ENCODE results near the gene MEGF11. TPM values are rescaled to one million over a fixed set of nuclear protein-coding genes. Genes with fewer than 3 reads are reported as not detected.

Gene MEGF11
- total RNA-seq, 3 donors from 2014 or later, result not detected

- ATAC-seq (no peak), DNase-seq (no peak)
- no peak overlapping the region for H3K4me3 Mint-ChIP-seq
- no peaks in the 10 kb centered on the region for H3K9me3 Mint-ChIP-seq
- H3K4me1 Mint-ChIP-seq (ENCODE audit: low read depth), result peaks cover 7% of the 10 kb centered on the region
- H3K27me3 Mint-ChIP-seq (ENCODE audit: low read depth), result peaks cover 16% of the 10 kb centered on the region
- H3K36me3 Mint-ChIP-seq (ENCODE audit: insufficient read depth), result no peaks in the 10 kb centered on the region
These were observed 142.2 kb downstream of the MEGF11 start for GRCh38 chr15:66111363-66111762.

- H3K4me1 Mint-ChIP-seq (ENCODE audit: low read depth), result peaks cover 4% of the 10 kb centered on the region
- no peaks in the 10 kb centered on the region for H3K36me3 Mint-ChIP-seq (ENCODE audit: insufficient read depth)
- DNase-seq, result no peak
- no peak overlapping the region for H3K4me3 Mint-ChIP-seq
- peaks cover 13% of the 10 kb centered on the region for H3K27me3 Mint-ChIP-seq (ENCODE audit: low read depth)
- H3K9me3 Mint-ChIP-seq, result no peaks in the 10 kb centered on the region
- no peak for ATAC-seq
These were observed 142.7 kb downstream of the MEGF11 start for GRCh38 chr15:66110864-66111263.

- H3K9me3 Mint-ChIP-seq, result no peaks in the 10 kb centered on the region
- H3K4me3 Mint-ChIP-seq, result no peak overlapping the region
- DNase-seq (no peak), ATAC-seq (no peak)
- H3K36me3 Mint-ChIP-seq (ENCODE audit: insufficient read depth), result no peaks in the 10 kb centered on the region
- H3K4me1 Mint-ChIP-seq (ENCODE audit: low read depth), result no peaks in the 10 kb centered on the region
- H3K27me3 Mint-ChIP-seq (ENCODE audit: low read depth), result peaks cover 11% of the 10 kb centered on the region
These were observed 143.7 kb downstream of the MEGF11 start for GRCh38 chr15:66109826-66110225.

- Mint-ChIP-seq H3K36me3 (ENCODE audit: insufficient read depth) (no peaks in the 10 kb centered on the region), H3K4me1 (ENCODE audit: low read depth) (no peaks in the 10 kb centered on the region), H3K27me3 (ENCODE audit: low read depth) (peaks cover 11% of the 10 kb centered on the region), H3K4me3 (no peak overlapping the region), H3K9me3 (no peaks in the 10 kb centered on the region)
- no peak for DNase-seq
- ATAC-seq, result no peak
These were observed 144.9 kb downstream of the MEGF11 start for GRCh38 chr15:66108483-66109265.

- DNase-seq, result no peak
- H3K36me3 Mint-ChIP-seq (ENCODE audit: insufficient read depth), result no peaks in the 10 kb centered on the region
- no peak for ATAC-seq
- H3K27me3 Mint-ChIP-seq (ENCODE audit: low read depth), result peaks cover 11% of the 10 kb centered on the region
- H3K4me3 Mint-ChIP-seq, result no peak overlapping the region
- H3K9me3 Mint-ChIP-seq, result no peaks in the 10 kb centered on the region
- H3K4me1 Mint-ChIP-seq (ENCODE audit: low read depth), result no peaks in the 10 kb centered on the region
These were observed 146.5 kb downstream of the MEGF11 start for GRCh38 chr15:66107070-66107469.

GRCh38 chr15:66105286-66106265 is 148.0 kb downstream of the MEGF11 start:
- Mint-ChIP-seq H3K4me3 (no peak overlapping the region), H3K27me3 (ENCODE audit: low read depth) (peaks cover 11% of the 10 kb centered on the region), H3K4me1 (ENCODE audit: low read depth) (peaks cover 3% of the 10 kb centered on the region), H3K9me3 (no peaks in the 10 kb centered on the region), H3K36me3 (ENCODE audit: insufficient read depth) (no peaks in the 10 kb centered on the region)
- no peak for DNase-seq
- ATAC-seq, result no peak

GRCh38 chr15:66103293-66103590 is 150.3 kb downstream of the MEGF11 start:
- peaks cover 3% of the 10 kb centered on the region for H3K4me1 Mint-ChIP-seq (ENCODE audit: low read depth)
- H3K9me3 Mint-ChIP-seq, result no peaks in the 10 kb centered on the region
- ATAC-seq (no peak), DNase-seq (no peak)
- peaks cover 4% of the 10 kb centered on the region for H3K27me3 Mint-ChIP-seq (ENCODE audit: low read depth)
- no peaks in the 10 kb centered on the region for H3K36me3 Mint-ChIP-seq (ENCODE audit: insufficient read depth)
- H3K4me3 Mint-ChIP-seq, result no peak overlapping the region

- no peak for ATAC-seq
- no peaks in the 10 kb centered on the region for H3K27me3 Mint-ChIP-seq (ENCODE audit: low read depth)
- H3K9me3 Mint-ChIP-seq, result no peaks in the 10 kb centered on the region
- H3K36me3 Mint-ChIP-seq (ENCODE audit: insufficient read depth), result no peaks in the 10 kb centered on the region
- no peak overlapping the region for H3K4me3 Mint-ChIP-seq
- H3K4me1 Mint-ChIP-seq (ENCODE audit: low read depth), result peaks cover 3% of the 10 kb centered on the region
- DNase-seq, result no peak
These were observed 150.8 kb downstream of the MEGF11 start for GRCh38 chr15:66102563-66103292.

GRCh38 chr15:66101715-66102395 is 151.7 kb downstream of the MEGF11 start:
- Mint-ChIP-seq H3K27me3 (ENCODE audit: low read depth) (no peaks in the 10 kb centered on the region), H3K36me3 (ENCODE audit: insufficient read depth) (no peaks in the 10 kb centered on the region), H3K9me3 (no peaks in the 10 kb centered on the region), H3K4me1 (ENCODE audit: low read depth) (peaks cover 3% of the 10 kb centered on the region), H3K4me3 (no peak overlapping the region)
- DNase-seq (no peak), ATAC-seq (no peak)

GRCh38 chr15:66100761-66101160 is 152.8 kb downstream of the MEGF11 start:
- no peaks in the 10 kb centered on the region for H3K9me3 Mint-ChIP-seq

GRCh38 chr15:66099950-66100671 is 153.4 kb downstream of the MEGF11 start:
- no peak for ATAC-seq
- Mint-ChIP-seq H3K4me3 (no peak overlapping the region), H3K36me3 (ENCODE audit: insufficient read depth) (no peaks in the 10 kb centered on the region), H3K4me1 (ENCODE audit: low read depth) (peaks cover 3% of the 10 kb centered on the region), H3K9me3 (no peaks in the 10 kb centered on the region), H3K27me3 (ENCODE audit: low read depth) (peaks cover 1% of the 10 kb centered on the region)
- DNase-seq, result no peak

More at GRCh38 chr15:66100761-66101160, 152.8 kb downstream of the MEGF11 start:
- Mint-ChIP-seq H3K4me3 (no peak overlapping the region), H3K4me1 (ENCODE audit: low read depth) (peaks cover 3% of the 10 kb centered on the region), H3K27me3 (ENCODE audit: low read depth) (peaks cover 1% of the 10 kb centered on the region), H3K36me3 (ENCODE audit: insufficient read depth) (no peaks in the 10 kb centered on the region)
- ATAC-seq, result no peak
- DNase-seq, result no peak

- H3K27me3 Mint-ChIP-seq (ENCODE audit: low read depth), result peaks cover 6% of the 10 kb centered on the region
- DNase-seq (no peak), ATAC-seq (no peak)
- peaks cover 3% of the 10 kb centered on the region for H3K4me1 Mint-ChIP-seq (ENCODE audit: low read depth)
- H3K36me3 Mint-ChIP-seq (ENCODE audit: insufficient read depth), result no peaks in the 10 kb centered on the region
- H3K9me3 Mint-ChIP-seq, result no peaks in the 10 kb centered on the region
- H3K4me3 Mint-ChIP-seq, result no peak overlapping the region
These were observed 155.6 kb downstream of the MEGF11 start for GRCh38 chr15:66098022-66098363.

GRCh38 chr15:66097151-66098021 is 156.2 kb downstream of the MEGF11 start:
- no peaks in the 10 kb centered on the region for H3K36me3 Mint-ChIP-seq (ENCODE audit: insufficient read depth)
- ATAC-seq (no peak), DNase-seq (no peak)
- no peak overlapping the region for H3K4me3 Mint-ChIP-seq
- peaks cover 3% of the 10 kb centered on the region for H3K4me1 Mint-ChIP-seq (ENCODE audit: low read depth)
- peaks cover 6% of the 10 kb centered on the region for H3K27me3 Mint-ChIP-seq (ENCODE audit: low read depth)
- no peaks in the 10 kb centered on the region for H3K9me3 Mint-ChIP-seq
